ENCODE measurements around the gene SMCO1.
"Not testable (repeated sequence)": the region's sequence is repeated elsewhere in the genome, so short reads cannot be mapped to it uniquely, and the experiment has no call there.

Gene SMCO1

DNA sequence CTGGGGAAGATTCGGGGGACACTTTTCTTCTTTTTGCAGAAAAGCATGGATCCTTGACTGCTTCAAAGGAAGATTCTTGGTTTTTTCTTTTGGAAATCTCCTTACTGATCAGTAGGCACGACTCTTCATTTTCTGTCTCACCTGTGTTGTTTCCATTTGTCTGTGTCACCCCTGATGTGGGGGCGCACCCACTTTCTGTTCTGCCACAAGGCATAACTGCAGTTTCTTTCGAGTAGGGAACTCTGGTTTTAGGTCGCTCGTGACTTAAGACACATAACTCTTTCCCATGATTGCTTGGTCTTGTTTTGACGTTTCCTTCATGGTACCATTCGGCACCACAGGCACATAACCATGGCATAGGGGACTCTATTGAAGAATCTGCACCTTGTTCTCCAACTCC, 42.9 kb downstream of the SMCO1 start:
- H3K27ac ChIP-seq, result no peak overlapping the region
- no peak for TF ChIP-seq CTCF (conservative IDR thresholded peaks at IDR 0.05)

DNA sequence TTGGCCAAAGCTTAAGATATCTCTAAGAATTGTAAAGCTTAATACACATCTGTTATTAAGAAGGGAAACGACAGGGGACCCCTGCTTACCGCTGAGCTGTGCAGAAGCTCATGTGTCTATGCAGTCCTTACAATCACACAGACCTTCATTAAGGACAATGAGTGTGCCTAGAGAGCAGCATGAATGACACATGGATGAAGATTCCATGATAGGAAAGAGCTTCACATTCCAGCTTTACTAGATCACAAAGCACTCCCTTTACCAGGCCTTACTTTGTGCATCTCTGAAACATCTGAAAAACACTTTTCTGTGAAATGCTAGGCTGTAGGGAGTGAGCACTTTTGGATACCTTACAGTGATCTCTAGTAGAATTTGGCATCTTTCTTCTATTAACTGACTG, 43.6 kb downstream of the SMCO1 start:
- TF ChIP-seq CTCF (conservative IDR thresholded peaks at IDR 0.05), result no peak
- no peak overlapping the region for H3K27ac ChIP-seq

- H3K27ac ChIP-seq, result not testable (repeated sequence)
Observed at GRCh38 chr3:196470182-196470581, 45.0 kb downstream of the SMCO1 start.

DNA sequence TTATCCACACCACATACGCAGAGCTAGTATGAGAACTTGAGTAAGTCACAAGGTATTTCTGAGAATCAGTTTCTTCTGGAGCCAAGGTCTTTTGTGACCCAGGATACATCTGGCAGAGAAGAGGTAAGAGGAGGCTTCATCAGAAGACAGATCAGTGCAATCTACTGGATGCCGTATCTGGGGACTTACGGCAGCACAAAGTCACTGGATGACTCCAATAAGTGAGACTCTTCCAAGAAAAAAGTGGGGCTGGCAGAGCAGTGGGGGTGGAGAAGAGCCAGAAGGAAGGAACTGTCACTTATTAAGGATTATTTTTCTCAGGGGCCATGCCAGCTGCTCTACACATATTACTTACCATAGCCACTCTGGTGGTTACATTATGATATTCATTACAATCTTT, 51.3 kb downstream of the SMCO1 start:
- no peak for TF ChIP-seq CTCF (conservative IDR thresholded peaks at IDR 0.05)
- H3K27ac ChIP-seq, result no peak overlapping the region

DNA sequence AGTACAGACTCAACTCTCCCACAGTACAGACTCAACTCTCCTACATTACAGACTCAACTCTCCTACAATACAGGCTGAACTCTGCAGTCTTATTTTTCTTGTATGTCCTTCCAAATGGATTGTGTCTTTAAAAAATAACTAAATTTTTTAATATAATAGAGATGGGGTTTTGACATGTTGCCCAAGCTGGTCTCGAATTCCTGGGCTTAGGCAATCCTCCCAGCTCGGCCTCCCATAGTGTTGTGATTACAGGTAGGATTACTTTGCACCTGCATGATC, 51.7 kb downstream of the SMCO1 start:
- no peak overlapping the region for H3K27ac ChIP-seq
- TF ChIP-seq CTCF (conservative IDR thresholded peaks at IDR 0.05), result no peak

- not testable (repeated sequence) for H3K27ac ChIP-seq
Observed at GRCh38 chr3:196462680-196463477, 52.3 kb downstream of the SMCO1 start.

DNA sequence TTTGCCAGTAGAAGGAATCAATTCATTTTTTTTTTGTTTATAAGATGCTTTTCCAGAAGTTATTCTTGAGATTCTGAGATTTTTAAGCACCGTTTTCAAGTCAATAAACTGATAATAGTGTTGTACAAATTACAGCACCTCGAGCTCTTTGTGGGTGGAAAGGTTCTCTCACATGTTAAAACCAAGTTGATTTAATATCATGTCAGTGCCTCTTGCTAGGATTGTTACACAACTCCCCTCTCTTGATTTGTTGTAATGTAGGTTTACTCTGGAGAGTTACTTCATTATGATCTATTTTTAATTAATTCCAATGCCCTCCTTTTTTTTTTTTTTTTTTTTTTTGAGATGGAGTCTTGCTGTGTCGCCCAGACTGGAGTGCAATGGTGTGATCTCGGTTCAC, 57.1 kb downstream of the SMCO1 start:
- no peak for TF ChIP-seq CTCF (conservative IDR thresholded peaks at IDR 0.05)

GRCh38 chr3:196457470-196457869, 57.7 kb downstream of the SMCO1 start:
- H3K27ac ChIP-seq, result not testable (repeated sequence)

More for the DNA sequence above, 57.1 kb downstream of the SMCO1 start:
- H3K27ac ChIP-seq, result no peak overlapping the region

All from VCaP (cell line).